ENCODE measurements around the gene SLC24A2.
A peak's percentile ranks its signal among the peaks of the same experiment; 100 is the strongest.

SLC24A2 gene

DNA sequence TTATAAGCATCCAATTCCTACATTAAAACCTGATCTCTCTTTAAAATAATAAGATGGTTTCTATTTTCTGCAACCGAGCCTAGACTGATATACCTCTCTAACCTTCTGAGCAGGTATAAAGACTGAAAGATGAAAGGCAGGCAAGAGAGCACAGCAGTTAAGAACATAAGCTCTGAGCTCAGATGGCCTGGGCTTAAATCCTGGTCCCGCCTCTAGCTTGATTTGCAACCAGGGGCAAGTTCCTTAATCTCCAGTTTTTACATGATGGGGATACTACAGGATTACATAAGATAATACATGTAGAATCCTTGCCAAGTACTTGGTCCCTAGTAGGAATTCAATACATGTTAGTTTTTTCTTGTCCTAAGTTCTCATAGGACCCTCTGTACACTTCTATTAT lies 33.9 kb downstream of the SLC24A2 start:
- no peak for DNase-seq

DNA sequence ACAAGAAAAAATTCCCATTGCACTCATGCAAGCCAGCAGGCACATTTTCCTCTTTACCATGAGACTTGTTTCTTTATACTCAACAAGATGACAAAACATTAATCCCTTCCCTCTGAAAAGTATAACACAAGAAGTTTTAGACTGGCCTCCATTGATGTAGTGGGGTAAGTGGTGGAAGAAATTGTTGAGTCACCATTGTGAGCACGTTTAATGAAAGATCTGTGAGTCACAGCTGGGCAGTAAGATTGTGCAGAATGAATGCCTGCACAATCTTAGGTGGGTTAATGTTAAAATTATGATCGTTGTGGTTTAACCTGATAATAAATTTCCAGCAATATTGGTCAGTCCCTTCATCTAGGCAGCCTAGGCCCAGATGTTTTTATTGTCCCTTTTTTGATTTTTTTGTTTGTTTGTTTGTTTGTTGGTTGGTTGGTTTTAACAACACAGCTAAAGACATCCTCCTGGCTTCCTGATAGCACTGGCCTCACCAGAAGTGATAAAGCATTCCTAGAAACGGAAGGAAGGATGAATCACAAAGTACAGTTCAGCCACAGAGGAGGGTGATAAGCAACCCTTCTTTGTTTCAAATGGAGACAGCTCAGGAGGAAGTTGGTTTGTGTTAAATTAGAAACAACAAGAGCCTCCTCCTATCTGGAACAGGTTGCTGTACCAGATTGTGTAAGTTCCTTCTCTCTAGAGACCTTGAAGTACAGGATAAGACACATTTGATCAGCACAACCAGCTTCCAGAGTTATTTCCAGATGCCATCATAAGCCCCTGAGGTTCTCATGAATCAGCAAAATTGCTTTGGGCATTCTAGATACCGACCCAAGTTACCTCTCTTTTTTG lies 40.3 kb downstream of the SLC24A2 start:
- peak; percentile 89 for DNase-seq

DNA sequence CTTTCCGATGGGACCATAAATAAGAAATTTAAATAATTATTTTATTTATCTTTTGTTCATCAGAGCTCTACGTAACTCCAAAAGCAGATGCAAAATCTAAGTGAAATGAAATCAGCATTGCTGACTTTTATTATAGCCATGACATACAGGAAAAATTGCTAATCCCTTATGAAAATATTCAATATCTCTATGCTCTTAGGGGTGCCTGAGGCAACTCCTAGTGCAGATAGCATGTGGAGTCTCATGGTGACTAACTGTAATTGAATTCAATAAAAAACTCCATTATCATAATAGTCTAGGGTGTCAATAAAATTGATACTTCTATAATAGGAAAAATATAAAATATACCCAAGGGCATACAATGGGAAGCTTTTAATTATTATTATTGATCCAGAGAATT lies 42.6 kb downstream of the SLC24A2 start:
- DNase-seq = no peak

DNA sequence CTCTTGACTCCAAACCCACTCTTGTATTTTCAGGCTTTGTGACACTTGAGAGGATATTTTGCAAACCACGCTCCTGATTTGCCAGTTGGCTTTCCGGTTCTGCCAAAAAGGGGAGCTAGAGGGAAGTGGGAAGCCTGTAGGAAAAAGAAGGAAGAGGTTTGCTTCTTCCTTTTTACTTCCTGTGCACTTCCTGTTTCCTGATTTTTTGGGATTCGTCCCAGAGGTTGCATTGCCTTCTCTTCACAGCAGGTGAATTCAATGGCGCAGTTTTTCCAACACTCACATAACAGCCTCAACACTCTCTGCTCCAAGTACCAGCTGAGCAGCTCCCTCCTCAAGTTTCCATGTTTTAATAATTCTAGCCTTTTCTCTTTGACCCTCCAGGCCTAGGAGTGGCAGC lies 47.7 kb downstream of the SLC24A2 start:
- DNase-seq = no peak
